GM23248 (cell line): ENCODE measurements around the gene GALNT13. TPM values are rescaled to one million over a fixed set of nuclear protein-coding genes. Genes with fewer than 3 reads are reported as not detected.

Source experiments
- DNase-seq: peaks from one replicate; pipeline ENCODE4 v3.0.0-alpha.2; 2015
- H2AFZ ChIP-seq: fragments of 200-600 bp; sonication (generic); 2 replicates; pipeline ENCODE4 v1.6.1; 2016; ENCODE audit warnings: antibody characterized with exemption
- H3F3A ChIP-seq: fragments of 200-600 bp; sonication (generic); 2 replicates; pipeline ENCODE4 v1.6.1; 2016; ENCODE audit warnings: mild to moderate bottlenecking, antibody characterized with exemption, mixed run types; ENCODE audit not compliant: insufficient read depth
- H3K27ac ChIP-seq: fragments of 200-600 bp; sonication (generic); 2 replicates; pipeline ENCODE4 v1.5.1; 2016; ENCODE audit warnings: mild to moderate bottlenecking
- H3K27me3 ChIP-seq: fragments of 200-600 bp; sonication (generic); replicated peaks from 2 replicates; pipeline ENCODE4 v1.6.1; 2016; ENCODE audit warnings: mild to moderate bottlenecking; ENCODE audit not compliant: insufficient read depth
- H3K36me3 ChIP-seq: fragments of 200-600 bp; sonication (generic); 2 replicates; pipeline ENCODE4 v1.6.1; 2016; ENCODE audit warnings: low read depth, mild to moderate bottlenecking
- H3K4me1 ChIP-seq: fragments of 200-600 bp; sonication (generic); 2 replicates; pipeline ENCODE4 v1.6.1; 2016; ENCODE audit warnings: mild to moderate bottlenecking; ENCODE audit not compliant: insufficient read depth
- H3K4me2 ChIP-seq: fragments of 200-600 bp; sonication (generic); one replicate; pipeline ENCODE4 v1.6.1; 2016; ENCODE audit warnings: mild to moderate bottlenecking; ENCODE audit not compliant: unreplicated experiment
- H3K4me3 ChIP-seq: fragments of 200-600 bp; sonication (generic); 2 replicates; pipeline ENCODE4 v1.5.1; 2016; ENCODE audit warnings: mild to moderate bottlenecking
- H3K79me2 ChIP-seq: fragments of 200-600 bp; sonication (generic); 2 replicates; pipeline ENCODE4 v1.6.1; 2016; ENCODE audit warnings: mild to moderate bottlenecking; ENCODE audit not compliant: insufficient read depth
- H3K9ac ChIP-seq: fragments of 200-600 bp; sonication (generic); 2 replicates; pipeline ENCODE4 v1.6.1; 2016; ENCODE audit warnings: mild to moderate bottlenecking
- H3K9me2 ChIP-seq: fragments of 200-600 bp; sonication (generic); 2 replicates; pipeline ENCODE4 v1.6.1; 2016; ENCODE audit warnings: mixed run types, mild to moderate bottlenecking, moderate library complexity; ENCODE audit not compliant: insufficient read depth
- H3K9me3 ChIP-seq: fragments of 200-600 bp; sonication (generic); one replicate; pipeline ENCODE4 v1.6.1; 2017; ENCODE audit warnings: low read depth
- H4K20me1 ChIP-seq: fragments of 200-600 bp; sonication (generic); 2 replicates; pipeline ENCODE4 v1.6.0; 2016; ENCODE audit not compliant: insufficient read depth
- EZH2 ChIP-seq: fragments of 200-600 bp; sonication (generic); IDR thresholded peaks from 2 replicates; pipeline ENCODE4 v1.6.1; 2018; ENCODE audit warnings: antibody characterized with exemption, mild to moderate bottlenecking; ENCODE audit not compliant: insufficient read depth, poor library complexity, severe bottlenecking
- EZH2phosphoT487 ChIP-seq: fragments of 200-600 bp; sonication (generic); IDR thresholded peaks from 2 replicates; pipeline ENCODE4 v1.6.1; 2018; ENCODE audit warnings: antibody characterized with exemption, moderate library complexity, mild to moderate bottlenecking, low read depth; ENCODE audit not compliant: insufficient read depth
- WGBS, 2 experiments: methylation state at CpG; one replicate each; pipeline ENCODE4 v1.1.6; 2015 to 2017; ENCODE audit warnings: low lambda C conversion rate in 2 of 2, low coverage in 1 of 2; ENCODE audit errors: missing lambda C conversion rate in 2 of 2; 5-methylcytosine and 5-hydroxymethylcytosine counted together
- in situ Hi-C: fragments of 300-500 bp; cut with MboI; formaldehyde crosslinking; loops from 2 replicates; pipeline ENCODE4 v1.15.0; 2020
- polyA plus RNA-seq: library from polyadenylated mRNA; unstranded; fragments of >200 nt; fragmentation: Nextera tagmentation; extraction: Ambion mirVana; gene quantifications from 2 replicates; pipeline ENCODE4 v1.2.1, GENCODE V29; 2016
- total RNA-seq: library from RNA; depleted of rRNA; stranded (reverse); fragments of >200 nt; shearing (Covaris generic); gene quantifications from 2 replicates; pipeline ENCODE4 v1.2.3, GENCODE V29; 2014

Gene GALNT13
- total and polyA plus RNA-seq, 2 experiments from 2014 or later: 0.11 TPM; not detected in 1

GRCh38 chr2:153890576-153890975, 18.9 kb downstream of the GALNT13 start:
- in situ Hi-C loops: no loop called here
- TF ChIP-seq EZH2: no peak
- no peak for TF ChIP-seq EZH2phosphoT487
- Histone ChIP-seq H3K36me3 (no peaks in the 10 kb centered on the region), H3K4me3 (no peak overlapping the region), H3K4me1 (no peaks in the 10 kb centered on the region), H3K4me2 (no peak overlapping the region), H3K27me3 (no peaks in the 10 kb centered on the region), H3K27ac (no peak overlapping the region), H3F3A (no peaks in the 10 kb centered on the region), H3K9me2 (no peaks in the 10 kb centered on the region), H3K9me3 (no peaks in the 10 kb centered on the region), H2AFZ (no peak overlapping the region), H3K9ac (no peak overlapping the region), H4K20me1 (no peaks in the 10 kb centered on the region), H3K79me2 (no peaks in the 10 kb centered on the region)
- DNase-seq: no peak
- WGBS, 2 experiments: 21 to 32% methylated on average over 1 of the region's 1 CpG

- Histone ChIP-seq H3K9me2 (no peaks in the 10 kb centered on the region), H3K27me3 (no peaks in the 10 kb centered on the region), H3K79me2 (no peaks in the 10 kb centered on the region), H2AFZ (no peak overlapping the region), H3K4me1 (no peaks in the 10 kb centered on the region), H4K20me1 (no peaks in the 10 kb centered on the region), H3K4me3 (no peak overlapping the region), H3K9me3 (no peaks in the 10 kb centered on the region), H3K36me3 (no peaks in the 10 kb centered on the region), H3F3A (no peaks in the 10 kb centered on the region), H3K4me2 (no peak overlapping the region), H3K9ac (no peak overlapping the region), H3K27ac (no peak overlapping the region)
- no peak for TF ChIP-seq EZH2phosphoT487
- no peak for TF ChIP-seq EZH2
- in situ Hi-C loops: no loop called here
- DNase-seq: no peak
Observed at GRCh38 chr2:153891051-153891450, 19.3 kb downstream of the GALNT13 start.

- Histone ChIP-seq H3K9me2 (no peaks in the 10 kb centered on the region), H3K36me3 (no peaks in the 10 kb centered on the region), H3K4me3 (no peak overlapping the region), H3K27ac (no peak overlapping the region), H3K9ac (no peak overlapping the region), H3K9me3 (peaks cover 3% of the 10 kb centered on the region), H3K27me3 (no peaks in the 10 kb centered on the region), H3K79me2 (no peaks in the 10 kb centered on the region), H2AFZ (no peak overlapping the region), H4K20me1 (no peaks in the 10 kb centered on the region), H3F3A (no peaks in the 10 kb centered on the region), H3K4me1 (no peaks in the 10 kb centered on the region), H3K4me2 (no peak overlapping the region)
- DNase-seq: no peak
- TF ChIP-seq EZH2 (no peak), EZH2phosphoT487 (no peak)
- in situ Hi-C loops: no loop called here
- 19 to 26% methylated on average over 3 of the region's 3 CpGs for WGBS, 2 experiments
Observed at GRCh38 chr2:153912798-153913396, 41.2 kb downstream of the GALNT13 start.

- Histone ChIP-seq H4K20me1 (no peaks in the 10 kb centered on the region), H3K9me2 (no peaks in the 10 kb centered on the region), H3K4me3 (no peak overlapping the region), H3K36me3 (no peaks in the 10 kb centered on the region), H3K27ac (no peak overlapping the region), H3K27me3 (no peaks in the 10 kb centered on the region), H3K4me2 (no peak overlapping the region), H2AFZ (no peak overlapping the region), H3F3A (no peaks in the 10 kb centered on the region), H3K9me3 (no peaks in the 10 kb centered on the region), H3K9ac (no peak overlapping the region), H3K79me2 (no peaks in the 10 kb centered on the region), H3K4me1 (no peaks in the 10 kb centered on the region)
- DNase-seq: no peak
- in situ Hi-C loops: no loop called here
- no peak for TF ChIP-seq EZH2
- TF ChIP-seq EZH2phosphoT487: no peak
Observed at GRCh38 chr2:153917570-153917969, 45.8 kb downstream of the GALNT13 start.

- DNase-seq: no peak
- H3K9me3 ChIP-seq: no peaks in the 10 kb centered on the region
- no peak overlapping the region for H2AFZ ChIP-seq
- H3K9ac ChIP-seq: no peak overlapping the region
- in situ Hi-C loops: no loop called here
- no peaks in the 10 kb centered on the region for H3K9me2 ChIP-seq
- no peak overlapping the region for H3K4me2 ChIP-seq
- no peak overlapping the region for H3K27ac ChIP-seq
- no peaks in the 10 kb centered on the region for H3K79me2 ChIP-seq
- H3K36me3 ChIP-seq: no peaks in the 10 kb centered on the region
- no peaks in the 10 kb centered on the region for H3K27me3 ChIP-seq
- no peaks in the 10 kb centered on the region for H4K20me1 ChIP-seq
- TF ChIP-seq EZH2 (no peak), EZH2phosphoT487 (no peak)
- no peak overlapping the region for H3K4me3 ChIP-seq
- no peaks in the 10 kb centered on the region for H3K4me1 ChIP-seq
- H3F3A ChIP-seq: no peaks in the 10 kb centered on the region
Observed at GRCh38 chr2:153935511-153935910, 63.8 kb downstream of the GALNT13 start.
